ENCODE data around the gene SBF2.
A peak's percentile ranks its signal among the peaks of the same experiment; 100 is the strongest.
"Not testable (repeated sequence)": the region's sequence is repeated elsewhere in the genome, so short reads cannot be mapped to it uniquely, and the experiment has no call there.

SBF2 gene

GRCh38 chr11:9747229-9747628, 546.8 kb downstream of the SBF2 start:
- DNase-seq (ENCODE audit: low spot score), result no peak

- DNase-seq (ENCODE audit: low spot score), result peak; percentile 54
Observed at GRCh38 chr11:9745411-9746211, 548.4 kb downstream of the SBF2 start.

DNA sequence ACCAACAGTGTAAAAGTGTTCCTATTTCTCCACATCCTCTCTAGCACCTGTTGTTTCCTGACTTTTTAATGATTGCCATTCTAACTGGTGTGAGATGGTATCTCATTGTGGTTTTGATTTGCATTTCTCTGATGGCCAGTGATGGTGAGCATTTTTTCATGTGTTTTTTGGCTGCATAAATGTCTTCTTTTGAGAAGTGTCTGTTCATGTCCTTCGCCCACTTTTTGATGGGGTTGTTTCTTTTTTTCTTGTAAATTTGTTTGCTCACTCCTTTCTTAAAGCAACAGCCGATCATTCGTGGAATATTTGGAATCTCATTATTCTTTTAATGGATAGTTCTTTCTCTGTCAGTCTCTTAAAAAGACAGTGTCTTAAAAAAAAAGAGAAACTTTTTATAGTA, 550.5 kb downstream of the SBF2 start:
- not testable (repeated sequence) for DNase-seq (ENCODE audit: low spot score)

DNA sequence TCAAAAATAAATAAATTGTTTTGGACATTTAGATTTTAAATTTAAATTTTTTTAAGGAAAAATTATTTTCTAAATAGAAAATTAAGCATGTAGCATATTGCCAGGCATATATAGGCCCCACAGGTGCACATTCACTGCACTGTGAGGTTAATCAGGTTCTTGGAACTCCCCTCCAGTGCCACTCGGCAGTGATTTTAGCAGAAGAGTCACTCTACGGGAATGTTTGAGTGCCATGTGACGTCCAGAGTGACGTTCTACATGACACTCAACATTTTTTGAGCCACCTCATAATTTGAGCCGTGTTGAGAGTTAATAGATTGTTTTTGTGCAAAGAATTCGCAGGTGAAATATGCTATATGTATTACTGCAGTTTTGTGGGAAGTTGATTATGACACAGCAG, 552.8 kb downstream of the SBF2 start:
- no peak for DNase-seq (ENCODE audit: low spot score)

- DNase-seq (ENCODE audit: low spot score), result no peak
Observed at GRCh38 chr11:9740202-9740883, 553.7 kb downstream of the SBF2 start.

DNA sequence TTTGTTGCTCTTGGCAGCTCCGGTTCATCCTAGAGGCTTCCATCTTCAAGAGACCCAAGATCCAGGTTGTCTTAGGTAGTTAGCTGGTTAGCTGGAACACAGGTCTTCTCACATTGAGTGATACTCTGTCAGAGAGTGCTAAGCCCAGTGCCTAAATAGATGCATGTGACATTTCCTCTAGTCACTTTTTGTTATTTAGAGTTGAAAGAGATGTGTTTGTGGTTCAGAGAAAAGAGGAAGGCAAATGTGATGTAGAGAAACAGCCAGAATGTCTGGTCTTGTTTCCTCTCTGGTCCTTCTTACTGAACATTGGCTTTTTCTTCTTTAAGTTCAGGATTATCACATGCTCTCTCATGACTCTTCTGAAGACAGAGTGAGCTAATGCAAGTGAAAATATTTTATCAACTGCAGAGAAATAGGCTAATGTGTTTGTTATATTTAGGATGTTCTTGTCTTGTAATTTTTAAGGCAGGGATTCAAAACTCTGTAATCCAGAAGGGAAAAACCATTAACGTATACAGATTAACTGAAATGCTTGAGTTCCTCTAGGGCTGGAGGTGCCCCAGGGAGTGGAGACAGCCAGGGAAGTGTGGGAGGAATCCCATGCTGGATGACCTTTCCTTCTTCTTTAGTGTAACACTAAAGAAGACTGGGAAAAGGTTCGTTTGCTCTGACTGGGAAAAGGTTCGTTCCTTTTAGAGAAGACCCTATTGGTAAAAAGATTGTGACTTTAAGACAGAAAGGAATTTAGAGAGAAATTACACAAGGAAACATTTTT, 554.7 kb downstream of the SBF2 start:
- peak; percentile 87 for DNase-seq (ENCODE audit: low spot score)

DNA sequence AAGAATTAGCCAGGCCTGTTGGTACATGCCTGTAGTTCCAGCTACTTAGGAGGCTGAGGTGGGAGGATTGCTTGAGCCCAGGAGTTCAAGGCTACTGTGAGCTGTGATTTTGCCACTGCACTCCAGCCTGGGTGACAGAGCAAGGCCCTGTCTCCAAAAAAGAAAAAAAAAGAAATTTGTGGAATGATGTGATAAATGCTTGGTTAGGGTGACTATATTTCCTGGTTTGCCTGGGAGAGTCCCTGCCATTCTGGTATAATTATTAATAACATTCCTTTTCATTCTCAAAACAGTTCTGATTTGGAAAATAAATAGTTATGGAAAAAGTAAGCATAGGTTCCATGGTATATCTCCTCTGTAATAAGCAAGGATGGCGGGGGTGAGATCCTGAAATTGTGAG, 555.3 kb downstream of the SBF2 start:
- DNase-seq (ENCODE audit: low spot score), result no peak

DNA sequence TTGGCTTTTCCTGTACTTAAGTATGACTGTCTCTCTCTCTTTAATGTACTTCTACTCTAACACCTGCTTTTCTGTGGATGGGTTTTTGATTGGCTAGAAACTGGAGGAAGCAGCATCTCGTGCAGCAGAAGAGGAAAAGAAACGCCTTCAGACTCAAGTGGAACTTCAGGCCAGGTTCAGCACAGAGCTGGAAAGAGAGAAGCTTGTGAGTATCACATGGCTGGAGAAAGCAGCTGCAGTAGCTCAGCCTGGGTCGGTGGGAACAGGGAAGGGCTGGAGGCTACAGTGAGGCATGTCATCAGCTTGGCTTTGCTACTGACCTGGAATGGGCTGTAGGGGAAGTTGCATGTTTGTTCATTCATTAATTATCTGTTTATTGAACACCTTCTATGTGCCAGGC, 555.9 kb downstream of the SBF2 start:
- DNase-seq (ENCODE audit: low spot score), result peak; percentile 75

DNA sequence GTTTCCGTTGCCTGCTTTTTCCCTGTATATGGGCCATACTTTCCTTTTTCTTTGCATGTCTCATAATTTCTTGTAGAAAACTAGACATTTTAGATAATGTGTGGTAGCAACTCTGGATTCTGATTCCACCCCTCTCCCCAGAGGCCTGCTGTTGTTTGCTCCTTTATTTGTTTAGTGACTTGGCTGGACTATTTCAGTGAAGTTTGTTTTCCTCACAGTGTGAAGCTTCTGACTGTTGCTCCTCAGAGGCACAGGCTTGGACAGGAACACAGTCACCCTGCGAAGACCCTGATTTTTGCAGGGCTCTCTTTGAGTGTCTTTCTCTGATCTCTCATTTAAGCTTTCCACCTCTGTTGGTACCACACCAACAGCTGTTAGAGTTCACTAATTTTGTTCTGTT, 557.7 kb downstream of the SBF2 start:
- no peak for DNase-seq (ENCODE audit: low spot score)

DNA sequence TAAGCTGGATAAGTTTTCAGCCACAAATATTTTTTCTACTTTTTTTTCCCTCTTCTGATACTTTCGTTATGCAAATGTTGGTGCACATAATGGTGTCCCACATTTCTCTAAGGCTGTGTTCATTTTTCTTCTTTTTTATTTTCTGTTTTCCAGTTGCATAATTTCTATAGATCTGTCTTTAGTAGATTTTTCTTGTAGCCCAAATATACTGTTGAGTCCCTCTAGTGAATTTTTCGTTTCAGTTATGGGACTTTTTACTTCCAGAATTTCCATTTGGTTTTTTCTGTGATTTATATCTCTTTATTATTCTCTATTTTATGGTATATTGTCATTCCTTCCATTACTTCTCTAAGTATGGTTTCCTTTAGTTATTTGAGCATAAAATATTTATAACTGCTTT, 558.1 kb downstream of the SBF2 start:
- no peak for DNase-seq (ENCODE audit: low spot score)

DNA sequence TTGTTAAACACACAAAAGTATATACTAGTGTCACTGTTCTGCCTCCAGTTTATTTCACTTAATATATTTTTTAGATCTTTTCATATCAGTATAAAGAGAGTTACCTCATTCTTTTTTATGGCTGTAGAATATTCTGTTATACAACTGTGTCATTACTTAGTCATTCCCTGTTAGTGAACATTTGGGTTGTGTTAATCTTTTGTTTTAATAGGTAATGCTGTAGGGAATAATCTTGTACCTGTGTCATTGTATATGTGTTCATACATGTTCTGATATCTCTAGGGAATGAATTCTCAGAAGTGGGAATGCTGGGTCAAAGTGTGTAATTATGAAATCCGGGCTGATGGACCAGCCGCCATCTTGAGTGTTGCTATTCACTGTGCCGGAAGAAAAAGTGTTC, 558.8 kb downstream of the SBF2 start:
- no peak for DNase-seq (ENCODE audit: low spot score)

GRCh38 chr11:9733212-9733611, 560.8 kb downstream of the SBF2 start:
- DNase-seq (ENCODE audit: low spot score), result no peak

DNA sequence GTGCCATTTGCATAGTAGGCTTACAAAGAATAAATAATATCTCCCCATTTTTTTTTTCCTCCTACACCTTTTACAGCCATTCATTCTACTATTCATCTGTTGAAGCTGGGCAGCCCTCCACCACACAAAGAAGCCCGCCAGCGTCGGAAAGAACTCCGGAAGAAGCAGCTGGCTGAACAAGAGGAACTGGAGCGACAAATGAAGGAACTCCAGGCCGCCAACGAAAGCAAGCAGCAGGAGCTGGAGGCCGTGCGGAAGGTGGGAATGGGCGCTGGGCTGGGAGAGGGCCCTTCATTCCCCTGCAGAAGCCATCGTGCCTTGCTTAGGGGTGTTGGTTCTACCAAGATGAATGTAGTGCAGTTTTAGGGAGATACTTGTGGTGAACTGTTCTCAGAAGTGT, 561.6 kb downstream of the SBF2 start:
- no peak for DNase-seq (ENCODE audit: low spot score)

DNA sequence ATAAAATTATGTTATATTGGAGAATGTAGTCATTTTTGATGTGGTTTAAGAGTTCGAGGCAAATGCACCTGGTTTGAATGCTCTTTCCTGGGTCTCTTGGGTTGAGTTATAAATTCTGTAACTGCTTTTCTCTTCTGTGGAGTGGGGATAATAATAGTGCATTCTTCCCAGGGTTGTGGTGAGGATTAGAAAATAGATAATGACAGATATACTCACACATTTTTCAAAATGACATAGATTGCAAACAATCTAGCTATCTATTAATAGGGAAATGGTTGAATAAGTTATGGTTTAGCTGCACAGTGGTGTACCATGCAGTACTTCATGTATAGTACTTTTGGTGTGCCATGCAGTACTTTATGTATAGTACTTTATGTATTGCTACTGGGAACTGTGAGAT, 562.8 kb downstream of the SBF2 start:
- DNase-seq (ENCODE audit: low spot score), result no peak
